Measurements from ENCODE around the gene TRPM2.
A peak's percentile ranks its signal among the peaks of the same experiment; 100 is the strongest.
"Not testable (repeated sequence)": the region's sequence is repeated elsewhere in the genome, so short reads cannot be mapped to it uniquely, and the experiment has no call there.

Gene TRPM2

DNA sequence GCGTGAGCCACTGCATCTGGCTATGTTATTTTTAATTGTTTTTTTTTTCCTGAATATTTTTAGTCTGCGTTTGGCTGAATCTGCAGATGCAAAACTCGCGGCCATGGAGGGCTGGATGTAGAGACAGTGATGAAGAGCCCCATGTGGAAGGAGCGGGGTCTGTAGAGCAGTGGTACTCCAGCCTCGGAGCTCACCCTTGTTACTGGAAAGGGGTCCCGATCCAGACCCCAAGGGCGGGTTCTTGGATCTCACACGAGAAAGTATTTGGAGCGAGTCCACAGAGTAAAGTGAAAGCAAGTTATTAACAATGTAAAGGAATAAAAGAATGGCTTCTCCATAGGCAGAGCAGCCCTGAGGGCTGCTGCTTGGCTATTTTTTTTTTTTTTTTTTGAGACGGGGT lies 2.7 kb downstream of the TRPM2 start:
- DNase-seq: no peak

DNA sequence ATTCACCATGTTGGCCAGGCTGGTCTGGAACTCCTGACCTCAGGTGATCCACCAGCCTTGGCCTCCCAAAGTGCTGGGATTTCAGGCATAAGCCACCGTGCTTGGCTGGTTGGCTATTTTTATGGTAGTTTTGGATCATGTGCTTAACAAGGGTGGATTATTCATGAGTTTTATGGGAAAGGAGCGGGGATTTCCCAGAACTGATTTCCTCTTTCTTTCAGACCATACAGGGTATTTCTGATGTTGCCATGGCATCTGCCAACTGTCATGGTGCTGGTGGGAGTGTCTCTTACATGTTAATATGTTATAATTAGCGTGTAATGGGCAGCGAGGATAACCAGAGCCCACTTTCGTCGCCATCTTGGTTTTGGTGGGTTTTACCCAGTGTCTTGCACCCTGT lies 3.2 kb downstream of the TRPM2 start:
- DNase-seq: no peak

DNA sequence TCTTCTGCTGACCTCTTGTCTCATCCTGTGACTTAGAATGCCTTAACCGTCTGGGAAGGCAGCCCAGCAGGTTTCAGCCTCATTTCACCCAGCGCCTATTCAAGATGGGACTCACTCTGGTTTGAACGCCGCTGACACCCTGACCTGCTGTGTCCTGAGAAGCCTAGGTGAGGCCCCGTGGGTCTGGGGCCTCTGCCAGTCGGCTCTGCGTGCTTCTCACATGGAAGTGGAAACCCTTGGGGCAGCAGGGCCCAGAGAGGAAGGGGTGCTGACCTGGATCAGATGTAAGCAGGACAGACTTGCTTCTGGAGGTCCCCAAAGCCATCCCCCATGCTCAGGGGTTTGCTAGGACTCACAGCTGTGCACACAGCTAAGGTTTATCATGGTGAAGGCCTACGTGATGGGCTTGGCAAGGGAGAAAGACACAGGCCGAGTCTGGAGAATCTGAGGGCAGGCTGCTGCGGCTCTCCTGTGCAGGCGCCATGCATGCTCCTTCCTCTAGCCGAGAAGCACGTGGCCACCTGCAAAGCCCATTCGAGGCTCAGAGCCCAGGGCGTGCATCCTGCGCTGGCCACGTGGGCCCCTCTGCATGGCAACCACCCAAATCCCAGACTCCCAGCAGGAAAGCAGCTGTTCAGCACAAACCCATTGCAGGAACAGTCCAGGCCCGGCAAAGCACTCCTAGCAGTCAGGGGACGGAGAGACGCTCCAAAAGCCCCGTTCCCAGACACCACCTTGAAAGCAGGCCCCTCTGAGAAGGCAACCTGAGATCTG lies 3.8 kb downstream of the TRPM2 start:
- DNase-seq: no peak

DNA sequence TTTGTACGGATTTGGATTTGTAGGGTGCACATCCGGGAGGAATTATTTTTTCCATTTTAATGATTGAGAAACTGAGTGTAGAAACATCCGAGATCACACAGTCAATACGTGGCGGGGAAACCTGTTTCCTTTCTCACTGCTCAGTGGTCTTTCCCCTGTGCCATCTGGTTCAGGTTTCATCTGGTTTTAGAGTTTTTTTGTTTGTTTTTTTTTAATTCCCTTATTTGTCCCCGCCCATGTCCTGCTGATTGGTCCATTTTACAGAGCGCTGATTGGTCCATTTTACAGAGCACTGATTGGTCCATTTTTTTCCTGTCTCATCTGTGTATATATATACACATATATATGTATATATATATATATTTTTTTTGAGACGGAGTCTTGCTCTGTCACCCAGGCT lies 6.0 kb downstream of the TRPM2 start:
- DNase-seq: no peak

DNA sequence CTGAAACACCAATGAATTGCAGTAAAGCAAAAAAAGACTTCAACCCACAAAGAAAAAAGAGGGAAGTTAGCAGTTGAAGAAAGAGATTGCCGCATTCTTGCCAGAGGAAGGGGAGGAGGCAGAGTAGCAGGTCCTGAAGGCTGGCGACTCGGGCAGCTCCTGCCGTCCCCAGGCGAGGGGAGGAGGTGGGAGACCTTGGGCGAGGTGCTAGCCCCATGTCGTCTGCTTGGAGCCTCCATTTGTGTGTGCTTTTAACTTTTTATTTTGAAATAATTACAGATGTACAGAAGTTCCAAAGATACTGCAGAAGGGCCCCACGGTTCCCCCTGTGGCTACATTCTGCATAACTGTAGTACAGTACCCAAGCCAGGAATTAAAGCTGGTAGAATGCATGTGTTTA lies 6.7 kb downstream of the TRPM2 start:
- DNase-seq: peak; percentile 13 to 80

DNA sequence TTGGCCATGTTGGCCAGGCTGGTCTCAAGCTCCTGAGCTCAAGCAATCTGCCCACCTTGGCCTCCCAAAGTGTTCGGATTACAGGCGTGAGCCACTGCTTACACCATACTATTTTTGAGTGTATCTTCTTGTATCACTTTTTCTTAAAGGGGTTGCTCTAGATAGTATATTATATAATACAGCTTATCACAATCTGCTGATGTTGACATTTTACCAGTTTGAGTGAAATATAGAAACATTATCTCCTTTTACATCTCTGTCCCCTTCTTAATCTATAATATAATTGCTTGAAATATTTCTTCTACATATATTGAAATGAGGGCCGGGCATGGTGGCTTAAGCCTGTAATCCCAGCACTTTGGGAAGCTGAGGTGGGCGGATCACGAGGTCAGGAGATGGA lies 8.5 kb downstream of the TRPM2 start:
- DNase-seq: not testable (repeated sequence)

DNA sequence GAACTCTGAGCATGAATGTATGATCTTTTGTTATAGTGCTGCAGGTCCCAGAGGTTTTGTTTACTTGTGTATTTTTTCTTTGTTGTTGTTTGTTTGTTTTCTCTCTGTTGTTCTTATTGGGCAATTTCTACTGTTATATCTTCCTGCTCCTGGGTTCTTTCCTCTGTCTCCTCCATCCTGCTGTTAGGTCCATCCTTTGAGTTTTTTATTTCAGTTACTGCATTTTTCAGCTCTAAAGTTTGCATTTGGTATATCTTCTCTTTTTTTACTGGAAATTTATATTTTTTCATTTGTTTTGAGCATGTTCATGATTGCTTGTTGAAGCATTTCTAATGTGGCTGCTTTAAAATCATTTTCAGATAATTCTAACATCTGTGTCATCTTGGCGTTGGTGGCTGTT lies 9.9 kb downstream of the TRPM2 start:
- DNase-seq: no peak

DNA sequence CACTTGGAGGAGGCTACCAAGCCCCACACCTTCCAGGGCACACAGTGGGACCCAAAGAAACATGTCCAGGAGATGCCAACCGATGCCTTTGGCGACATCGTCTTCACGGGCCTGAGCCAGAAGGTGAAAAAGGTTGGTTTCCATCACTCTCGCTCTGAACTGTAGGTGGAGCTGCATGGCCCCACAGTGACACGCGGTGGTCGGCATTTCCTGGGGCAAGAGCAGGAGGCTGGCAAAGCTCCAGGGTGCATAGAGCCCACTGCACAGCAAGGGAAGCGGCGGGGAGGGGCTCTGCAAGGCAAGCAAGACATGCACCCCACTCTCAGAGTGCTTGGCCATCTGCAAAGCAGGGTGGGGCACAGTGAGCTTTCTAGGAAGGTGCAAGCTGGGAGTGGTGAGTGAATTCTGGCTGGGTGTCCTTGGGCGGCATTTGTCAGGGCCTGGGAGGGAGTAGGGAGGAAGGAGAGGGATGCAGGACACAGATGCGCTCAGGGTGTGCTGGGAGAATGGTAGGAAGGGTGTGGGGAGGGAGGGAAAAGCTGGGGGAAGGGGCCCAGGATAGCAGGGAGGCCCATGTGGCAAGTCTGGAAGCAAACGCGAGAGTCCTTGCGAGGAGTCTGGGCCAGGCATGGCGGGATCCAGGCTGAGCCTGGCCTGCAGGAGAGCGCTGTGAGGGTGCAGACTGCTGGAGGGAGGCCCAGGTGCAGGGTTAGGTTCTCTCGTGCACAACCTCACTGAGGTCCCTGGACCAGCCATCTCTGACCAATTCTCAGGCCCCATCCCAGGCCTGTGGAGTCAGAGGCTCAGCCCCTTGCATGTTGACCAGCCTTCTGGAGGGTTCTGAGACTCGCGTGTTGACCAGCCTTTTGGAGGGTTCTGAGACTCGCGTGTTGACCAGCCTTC lies 11.0 kb downstream of the TRPM2 start:
- DNase-seq: no peak

DNA sequence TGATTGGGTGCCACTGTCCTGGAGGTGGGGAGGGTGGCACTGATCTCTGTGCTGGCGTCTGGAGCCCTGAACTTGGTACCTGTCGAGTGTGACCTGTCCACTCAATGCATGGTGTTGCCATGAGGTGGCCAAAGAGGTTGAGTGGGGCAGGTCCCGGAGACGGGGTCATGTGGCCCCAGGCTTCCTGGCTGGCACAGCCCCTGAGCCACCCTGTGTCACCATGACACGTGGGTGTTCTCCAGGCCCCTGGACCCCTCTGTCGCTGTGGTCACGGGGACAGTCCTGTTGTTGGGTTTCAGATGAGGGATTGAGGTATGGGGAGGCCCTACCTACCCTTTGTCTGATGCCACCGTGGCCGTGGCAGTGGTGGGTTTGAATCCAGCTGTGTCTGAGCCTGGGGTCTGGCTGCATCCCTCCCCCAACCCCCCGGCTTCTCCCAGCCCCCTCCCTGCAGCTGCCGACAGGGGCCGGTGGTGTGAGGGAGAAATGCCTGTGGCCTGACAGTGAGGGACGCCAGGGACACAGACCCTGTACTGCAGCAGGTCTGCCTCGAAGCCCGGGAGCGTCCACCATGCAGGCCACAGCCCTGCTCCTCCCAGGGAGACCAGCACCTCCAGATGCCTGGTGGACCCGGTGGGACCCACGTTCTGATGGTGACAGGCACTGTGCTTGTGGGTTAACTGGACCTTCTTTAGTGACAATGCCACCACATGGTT lies 12.0 kb downstream of the TRPM2 start:
- DNase-seq: no peak

DNA sequence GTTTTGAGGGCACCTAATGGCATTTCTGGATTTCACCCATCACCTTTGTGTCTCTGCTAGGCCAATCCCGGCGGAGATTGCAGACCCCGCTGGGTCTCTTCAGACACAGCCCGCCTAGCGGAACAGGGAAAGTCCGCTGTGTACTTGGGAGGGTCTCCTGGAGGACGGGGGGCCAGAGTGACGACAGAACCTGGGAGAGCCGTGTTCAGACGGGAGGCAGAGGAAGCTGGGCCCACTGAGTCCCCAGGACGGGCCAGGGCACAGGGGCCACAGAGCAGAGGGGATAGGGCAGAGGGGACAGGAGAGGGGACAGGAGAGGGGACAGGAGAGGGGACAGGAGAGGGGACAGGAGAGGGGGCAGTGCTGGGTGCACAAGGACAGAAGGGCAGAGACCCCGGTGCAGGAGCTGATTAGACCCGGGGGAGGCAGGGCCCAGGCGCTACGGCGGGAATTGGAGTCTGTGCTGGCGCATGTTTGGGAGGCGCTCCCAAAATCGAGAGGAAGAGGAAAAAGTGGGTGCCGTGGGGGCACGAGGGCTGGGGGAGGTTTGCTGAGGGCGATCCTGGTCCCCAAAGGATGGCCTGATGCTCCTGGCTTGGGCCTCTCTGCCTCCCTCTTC lies 12.7 kb downstream of the TRPM2 start:
- no peak for DNase-seq

DNA sequence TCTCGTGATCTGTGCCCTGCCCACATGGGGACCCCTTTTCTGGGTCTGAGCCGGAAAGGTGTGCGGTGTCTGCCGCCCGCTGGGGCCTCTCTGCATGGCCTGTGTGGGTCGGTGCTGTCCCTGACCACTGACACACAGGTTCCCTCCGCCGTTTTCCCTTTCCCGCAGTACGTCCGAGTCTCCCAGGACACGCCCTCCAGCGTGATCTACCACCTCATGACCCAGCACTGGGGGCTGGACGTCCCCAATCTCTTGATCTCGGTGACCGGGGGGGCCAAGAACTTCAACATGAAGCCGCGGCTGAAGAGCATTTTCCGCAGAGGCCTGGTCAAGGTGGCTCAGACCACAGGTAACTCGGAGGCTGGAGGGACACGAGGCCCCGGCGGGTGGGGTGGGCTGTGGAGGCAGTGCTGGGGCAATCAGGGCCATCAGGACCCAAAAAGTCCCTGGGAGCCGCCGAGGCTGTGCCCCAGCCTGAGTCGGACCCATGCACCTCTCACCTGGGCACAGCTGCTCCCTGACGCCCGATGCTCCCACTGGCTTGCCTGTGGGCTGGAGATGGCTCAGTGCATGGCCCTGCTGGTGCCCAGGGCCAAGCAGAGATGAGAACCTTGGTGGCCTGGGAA lies 13.3 kb downstream of the TRPM2 start:
- DNase-seq: no peak

DNA sequence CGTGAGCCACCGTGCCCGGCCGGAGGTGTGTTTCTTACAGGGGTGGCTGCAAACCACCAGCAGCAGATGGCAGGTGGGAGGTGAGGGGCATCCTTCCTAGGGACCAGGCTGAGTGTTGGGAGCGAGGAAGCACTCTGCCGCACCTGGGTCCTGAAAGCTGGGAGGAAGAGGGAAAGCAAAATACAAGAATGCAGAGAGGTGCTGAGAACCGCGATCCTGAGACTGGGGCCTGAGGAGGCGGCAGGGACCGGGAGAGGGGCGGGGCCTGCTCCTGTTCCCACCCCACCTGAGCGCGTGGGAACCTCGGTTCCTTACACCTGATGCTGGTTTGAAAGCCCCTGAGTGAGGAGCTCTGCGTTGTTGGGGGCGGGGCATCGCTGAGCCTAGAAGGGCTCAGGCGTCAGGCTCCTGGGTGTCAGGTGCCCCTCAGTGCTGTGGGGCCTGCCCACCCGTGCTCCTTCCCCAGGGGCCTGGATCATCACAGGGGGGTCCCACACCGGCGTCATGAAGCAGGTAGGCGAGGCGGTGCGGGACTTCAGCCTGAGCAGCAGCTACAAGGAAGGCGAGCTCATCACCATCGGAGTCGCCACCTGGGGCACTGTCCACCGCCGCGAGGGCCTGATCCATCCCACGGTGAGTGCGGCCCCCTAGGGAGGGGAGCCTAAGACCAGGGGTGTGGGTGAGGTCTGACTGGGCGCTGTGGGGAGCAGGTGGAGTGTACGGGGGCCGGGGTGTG lies 15.5 kb downstream of the TRPM2 start:
- no peak for DNase-seq

DNA sequence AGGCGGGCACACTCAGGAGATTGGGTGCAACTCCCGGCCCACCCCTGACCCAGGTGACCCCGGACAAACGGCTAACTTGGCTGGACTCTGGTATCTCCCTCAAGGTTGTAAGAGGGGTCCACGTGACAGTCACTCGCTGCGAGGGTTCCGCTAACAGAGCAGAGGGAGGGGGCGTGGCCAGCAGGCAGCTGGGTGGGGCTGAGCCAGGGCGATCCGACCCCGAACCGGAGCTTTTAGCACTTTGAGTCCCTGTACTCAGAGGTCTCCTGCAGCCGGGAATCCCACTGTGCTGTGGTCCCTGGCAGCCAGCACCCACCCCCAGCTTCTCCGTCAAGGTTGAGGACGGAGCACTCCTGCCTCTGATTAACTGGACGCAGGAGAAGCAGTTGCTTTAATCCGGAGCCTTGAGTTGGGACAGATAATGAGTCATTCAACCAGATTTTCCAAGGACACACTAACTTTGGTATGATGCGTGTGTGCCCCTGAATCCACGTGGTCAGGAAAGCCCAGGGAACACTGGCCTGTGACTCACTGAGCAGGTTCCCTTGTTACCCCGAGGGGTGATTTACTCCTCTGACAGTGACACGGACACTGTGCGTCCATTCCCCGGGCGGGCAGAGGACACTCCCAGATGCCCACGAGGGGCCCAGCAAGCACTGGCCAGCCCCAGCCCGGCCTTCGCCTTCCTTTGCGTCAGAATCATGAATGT lies 16.8 kb downstream of the TRPM2 start:
- no peak for DNase-seq

DNA sequence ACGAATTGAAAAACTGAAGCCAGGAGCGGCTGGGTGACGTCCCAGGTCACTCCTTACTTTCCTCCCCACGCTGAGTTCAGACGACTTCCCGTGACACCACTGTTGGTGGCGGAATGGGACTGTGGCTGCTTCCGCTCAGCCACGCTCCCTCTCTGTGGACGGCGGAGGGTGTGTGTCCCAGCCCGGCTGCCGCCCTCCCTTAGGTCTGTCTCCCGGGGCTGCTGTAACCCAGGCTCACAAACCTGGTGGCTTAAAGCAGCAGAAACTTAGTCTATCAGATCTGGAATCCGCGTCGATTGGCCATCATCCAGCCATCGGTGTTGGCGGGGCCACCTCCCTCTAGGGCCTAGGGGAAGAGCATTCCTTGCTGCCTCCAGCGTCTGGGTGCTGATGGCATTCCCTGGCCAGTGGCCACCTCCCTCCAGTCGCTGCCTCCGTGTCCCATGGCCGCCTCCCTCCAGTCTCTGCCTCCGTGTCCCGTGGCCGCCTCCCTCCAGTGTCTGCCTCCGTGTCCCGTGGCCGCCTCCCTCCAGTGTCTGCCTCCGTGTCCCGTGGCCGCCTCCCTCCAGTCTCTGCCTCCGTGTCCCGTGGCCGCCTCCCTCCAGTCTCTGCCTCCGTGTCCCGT lies 17.5 kb downstream of the TRPM2 start:
- DNase-seq: no peak

DNA sequence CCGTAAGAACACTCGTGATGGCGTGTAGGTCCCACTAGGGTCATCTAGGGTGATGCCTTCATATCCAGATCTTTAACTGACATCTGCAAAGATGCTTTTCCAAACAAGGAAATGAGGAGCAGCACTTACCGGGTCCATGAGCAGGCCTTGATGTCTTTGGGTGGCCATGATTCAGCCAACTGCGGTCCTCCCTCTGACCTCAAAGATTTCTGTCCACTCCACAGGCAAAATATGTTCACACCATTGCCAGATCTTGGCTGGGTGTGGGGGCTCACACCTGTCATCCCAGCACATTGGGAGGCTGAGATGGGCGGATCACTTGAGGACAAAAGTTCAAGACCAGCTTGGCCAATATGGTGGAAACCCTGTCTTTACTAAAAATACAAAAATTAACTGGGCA lies 18.2 kb downstream of the TRPM2 start:
- no peak for DNase-seq

DNA sequence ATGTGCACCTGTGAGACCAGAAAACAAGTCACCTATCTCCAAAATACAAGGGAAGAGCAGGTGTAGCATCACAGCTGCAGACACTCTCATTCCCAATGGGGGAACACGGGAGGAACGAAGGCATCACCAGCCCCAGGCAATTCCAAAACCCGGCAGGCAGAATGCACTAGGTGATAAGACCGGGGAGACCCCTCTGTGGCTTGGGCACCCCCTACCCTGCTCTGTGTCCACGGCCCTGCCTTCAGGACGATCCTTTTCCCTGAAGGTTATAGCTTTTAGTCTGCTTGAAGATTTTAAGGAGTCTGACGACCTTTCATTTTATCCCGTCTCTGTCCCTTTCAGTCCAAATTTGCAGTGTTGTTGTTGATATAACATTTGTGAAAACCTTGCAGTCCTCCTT lies 19.2 kb downstream of the TRPM2 start:
- no peak for DNase-seq

DNA sequence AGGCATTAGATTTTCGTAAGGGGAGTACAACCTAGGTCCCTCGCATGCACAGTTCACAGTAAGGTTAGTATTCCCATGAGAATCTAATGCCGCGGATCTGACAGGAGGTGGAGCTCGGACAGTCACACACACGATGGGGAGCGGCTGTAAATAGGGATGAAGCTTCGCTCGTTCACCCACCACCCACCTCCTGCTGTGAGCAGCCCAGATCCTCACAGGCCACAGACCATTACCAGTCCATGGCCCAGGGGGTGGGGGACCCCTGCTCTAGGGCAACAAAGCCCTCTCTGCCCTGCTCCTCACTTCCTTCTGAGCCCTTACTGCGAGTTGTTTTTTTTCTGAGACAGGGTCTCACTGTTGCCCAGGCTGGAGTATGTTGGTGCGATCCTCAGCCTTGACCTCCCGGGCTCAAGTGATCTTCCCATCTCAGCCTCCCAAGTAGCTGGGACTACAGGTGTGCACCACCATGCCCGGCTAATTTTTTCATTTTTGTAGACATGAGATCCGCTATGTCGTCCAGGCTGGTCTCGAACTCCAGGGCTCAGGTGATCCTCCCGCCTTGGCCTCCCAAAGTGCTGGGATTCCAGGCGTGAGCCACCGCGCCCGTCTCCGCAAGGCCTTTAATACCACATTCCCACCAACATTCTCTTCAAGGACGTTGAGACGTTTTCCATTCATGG lies 21.3 kb downstream of the TRPM2 start:
- no peak for DNase-seq

DNA sequence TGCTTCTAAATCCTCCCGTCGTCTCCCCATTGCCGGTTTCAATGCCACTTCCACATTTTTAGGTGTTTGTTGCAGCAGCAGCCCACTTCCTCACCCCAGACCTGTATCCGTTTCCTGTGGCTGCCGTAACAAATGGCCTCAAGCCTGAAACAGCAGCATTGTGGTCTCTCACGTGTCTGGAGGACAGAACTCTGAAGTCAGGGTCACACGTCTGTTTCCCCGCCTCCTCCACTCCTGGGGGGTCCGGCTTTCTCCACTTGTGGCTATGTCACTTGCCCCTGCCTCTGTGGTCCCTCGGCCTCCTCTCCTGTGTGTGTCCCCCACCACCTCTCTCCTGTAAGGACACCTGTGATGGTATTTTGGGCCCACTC lies 21.8 kb downstream of the TRPM2 start:
- DNase-seq: peak; percentile 17 to 80

DNA sequence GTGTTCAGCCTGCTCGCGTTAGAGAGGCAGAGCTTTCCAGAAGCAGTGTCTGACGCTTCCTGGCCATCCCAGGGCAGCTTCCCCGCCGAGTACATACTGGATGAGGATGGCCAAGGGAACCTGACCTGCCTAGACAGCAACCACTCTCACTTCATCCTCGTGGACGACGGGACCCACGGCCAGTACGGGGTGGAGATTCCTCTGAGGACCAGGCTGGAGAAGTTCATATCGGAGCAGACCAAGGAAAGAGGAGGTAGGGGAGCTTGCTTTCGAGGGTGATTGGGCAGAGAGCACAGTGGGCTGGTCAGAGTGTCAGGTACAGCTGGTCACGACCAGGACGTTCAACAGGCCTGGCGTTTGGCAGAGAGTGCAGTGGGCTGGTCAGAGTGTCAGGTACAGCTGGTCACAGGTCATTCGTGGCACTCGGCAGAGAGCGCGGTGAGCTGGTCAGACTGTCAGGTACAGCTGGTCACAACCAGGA lies 22.4 kb downstream of the TRPM2 start:
- no peak for DNase-seq

DNA sequence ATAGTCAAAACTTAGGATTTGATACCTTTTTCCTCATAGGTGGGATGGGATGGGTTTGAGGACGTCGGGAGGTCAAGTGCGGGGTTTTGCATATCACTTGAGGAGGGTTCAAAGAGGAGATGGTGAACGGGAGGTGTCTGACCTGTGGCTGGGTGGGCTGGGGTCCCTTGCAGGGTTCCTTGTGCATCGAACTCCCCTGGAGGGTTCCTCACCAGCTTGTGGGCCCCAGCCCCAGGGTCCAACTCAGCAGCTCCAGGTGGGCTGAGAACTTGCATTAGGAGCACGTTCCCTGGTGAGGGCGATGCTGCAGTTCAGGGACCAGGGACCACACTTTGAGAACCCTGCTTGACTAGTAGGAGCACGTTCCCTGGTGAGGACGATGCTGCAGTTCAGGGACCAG lies 23.2 kb downstream of the TRPM2 start:
- no peak for DNase-seq

All from bone marrow (tissue), 2 donors.